OCI-LY7 (cell line): ENCODE results near the gene HSDL2. TPM values are rescaled to one million over a fixed set of nuclear protein-coding genes. Genes with fewer than 3 reads are reported as not detected.

Source experiments
- BruUV-seq: library from RNA; stranded (reverse); fragments of 400-500 nt; replicated peaks from 2 replicates; lab custom pipeline; 2021; lab: Mats Ljungman, UMichigan
- CTCF ChIA-PET: fragments of 300-600 bp; sonication (Branson Sonifier 250); formaldehyde crosslinking; loops from one replicate; lab custom pipeline; 2022; ENCODE audit warnings: antibody characterized with exemption; ENCODE audit not compliant: unreplicated experiment; lab: Charles Lee
- POLR2A ChIA-PET: fragments of 300-600 bp; sonication (Branson Sonifier 250); formaldehyde crosslinking; loops from one replicate; lab custom pipeline; 2022; ENCODE audit warnings: antibody characterized with exemption; lab: Charles Lee
- DNase-seq: peaks from one replicate; pipeline ENCODE4 v3.0.0-alpha.2; 2015; ENCODE audit warnings: low spot score
- H2AFZ ChIP-seq: fragments of 200-600 bp; sonication (generic), shearing (Covaris generic); 2 replicates; pipeline ENCODE4 v1.6.1; 2014; ENCODE audit warnings: mild to moderate bottlenecking, antibody characterized with exemption, low read length, moderate library complexity
- H3K27ac ChIP-seq: fragments of 200-600 bp; sonication (generic); 2 replicates; pipeline ENCODE4 v1.5.1; 2014; ENCODE audit warnings: mixed run types, low read depth, mild to moderate bottlenecking, moderate library complexity, low read length, inconsistent platforms; ENCODE audit not compliant: poor library complexity, severe bottlenecking
- H3K36me3 ChIP-seq: fragments of 200-600 bp; sonication (generic); 2 replicates; pipeline ENCODE4 v1.6.1; 2014; ENCODE audit warnings: mild to moderate bottlenecking, antibody characterized with exemption, low read length, moderate library complexity, mixed read lengths; ENCODE audit not compliant: insufficient read depth
- H3K4me1 ChIP-seq: fragments of 200-600 bp; sonication (generic); 2 replicates; pipeline ENCODE4 v1.5.1; 2014; ENCODE audit warnings: mild to moderate bottlenecking, low read length; ENCODE audit not compliant: insufficient read depth, poor library complexity, severe bottlenecking
- H3K4me2 ChIP-seq: fragments of 200-600 bp; sonication (generic); 2 replicates; pipeline ENCODE4 v1.6.1; 2014; ENCODE audit warnings: mild to moderate bottlenecking, low read length
- H3K4me3 ChIP-seq: fragments of 200-600 bp; sonication (generic); 2 replicates; pipeline ENCODE4 v1.5.1; 2014; ENCODE audit warnings: mild to moderate bottlenecking, low read depth, low read length; ENCODE audit not compliant: poor library complexity, severe bottlenecking
- H3K79me2 ChIP-seq: fragments of 200-600 bp; sonication (generic); 2 replicates; pipeline ENCODE4 v1.6.1; 2016; ENCODE audit warnings: low read depth, mild to moderate bottlenecking, low read length, moderate library complexity, mixed read lengths; ENCODE audit not compliant: insufficient read depth
- H3K9me2 ChIP-seq: fragments of 200-600 bp; sonication (generic); 2 replicates; pipeline ENCODE4 v1.6.1; 2016; ENCODE audit warnings: mild to moderate bottlenecking, low read length, mixed read lengths; ENCODE audit not compliant: insufficient read depth
- H3K9me3 ChIP-seq: fragments of 200-600 bp; sonication (generic); 2 replicates; pipeline ENCODE4 v1.6.1; 2014; ENCODE audit warnings: mild to moderate bottlenecking, mixed run types, low read length, mixed read lengths
- H4K20me1 ChIP-seq: fragments of 200-600 bp; sonication (generic); 2 replicates; pipeline ENCODE4 v1.6.1; 2014; ENCODE audit warnings: mild to moderate bottlenecking, antibody characterized with exemption, low read length, moderate library complexity, mixed read lengths; ENCODE audit not compliant: insufficient read depth
- CTCF ChIP-seq: fragments of 200-600 bp; sonication (generic); conservative IDR thresholded peaks from 2 replicates; pipeline ENCODE4 v1.5.1; 2014; ENCODE audit warnings: mild to moderate bottlenecking, antibody characterized with exemption, low read length, moderate library complexity, mixed read lengths
- EZH2phosphoT487 ChIP-seq: fragments of 200-600 bp; sonication (generic); IDR thresholded peaks from 2 replicates; pipeline ENCODE4 v1.6.1; 2018; ENCODE audit warnings: low read depth, borderline replicate concordance, mild to moderate bottlenecking, mixed run types, antibody characterized with exemption, low read length, moderate library complexity, mixed read lengths
- intact Hi-C: fragments of 100-400 bp; cut with micrococcal nuclease; formaldehyde crosslinking; loops from one replicate; pipeline ENCODE4 v1.10.0; 2022; ENCODE audit not compliant: unreplicated experiment
- total RNA-seq, 2 experiments: library from RNA; depleted of rRNA in 1 of 2; stranded (reverse); fragments of >200 nt in 1 of 2; shearing (Covaris generic) in 1 of 2; gene quantifications; 2 replicates each; pipeline ENCODE4 v1.2.3, GENCODE V29; 2014 to 2022

HSDL2 gene
- total RNA-seq, 2 experiments from 2014 or later = 12.7 to 16.6 TPM

DNA sequence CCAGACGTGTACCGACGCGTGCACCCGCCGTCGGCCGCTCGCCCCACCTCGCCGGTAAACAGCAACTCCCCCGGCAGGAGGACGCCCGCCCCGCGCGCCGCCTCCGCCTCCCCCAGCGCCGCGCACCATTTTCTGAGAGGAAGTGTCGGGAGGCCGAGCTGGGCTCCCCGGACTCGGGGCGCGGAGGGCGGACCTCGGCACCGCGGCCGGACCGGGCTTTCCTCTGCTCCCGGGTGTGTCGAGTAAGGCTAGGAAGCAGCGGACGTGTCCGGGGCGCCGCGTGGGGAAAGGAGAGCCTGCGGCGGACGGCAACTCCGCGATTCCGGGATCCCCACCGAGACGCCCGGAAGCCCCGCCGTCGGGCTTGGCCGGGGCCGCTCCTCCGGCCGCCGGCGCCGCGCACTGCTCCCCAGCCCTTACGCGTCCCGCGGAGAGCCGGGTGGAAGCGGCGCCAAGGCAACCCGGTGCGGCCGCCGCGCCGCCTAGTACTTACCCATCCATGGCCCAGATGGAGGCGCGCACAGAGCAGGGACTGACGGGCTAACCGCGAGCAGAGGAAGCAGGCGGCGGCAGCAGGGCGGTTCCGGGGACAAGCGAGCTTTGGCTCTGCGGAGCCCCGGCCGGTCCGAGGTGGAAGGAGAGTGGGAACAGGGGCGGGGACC is 46.8 kb upstream of the HSDL2 start, which contains the start of gene PTBP3:
TSS of gene PTBP3 (minus strand) at position 643 of the 662 bp plus-strand sequence. CDS start 35,754 bp downstream, outside the sequence.
- Histone ChIP-seq H2AFZ (peak within 1 kb of the TSS; percentile 99), H3K9me3 (no peaks in the 10 kb centered on the region), H3K36me3 (peaks cover 20% of the 10 kb centered on the region), H3K27ac (peak within 1 kb of the TSS; percentile 91), H3K4me2 (peak within 1 kb of the TSS; percentile 92), H3K4me3 (peak within 1 kb of the TSS; percentile 86), H4K20me1 (peaks cover 11% of the 10 kb centered on the region; the same call in 1 of the 2 replicates), H3K9me2 (no peaks in the 10 kb centered on the region), H3K79me2 (peaks cover 47% of the 10 kb centered on the region), H3K4me1 (peaks cover 23% of the 10 kb centered on the region)
- POLR2A ChIA-PET = interaction anchor here (0.7 to 0.8 kb wide), 2 partner anchors 19 to 36 kb away, joined by 3 to 4 read pairs; no protein-coding TSS in a partner anchor
- no TSS peak for BruUV-seq
- intact Hi-C loops = loop anchor here (1.0 to 5.0 kb wide), 5 partner anchors 154 to 851 kb away; partner anchors contain the start of genes DNAJC25, ECPAS, INIP and UGCG
- peak; percentile 85 for DNase-seq
- TF ChIP-seq EZH2phosphoT487 (no peak), CTCF (0 out of 2 replicates have a peak, but pooled peaks have one; percentile 10)
- CTCF ChIA-PET = interaction anchor here (0.5 kb wide), 1 partner anchor 125 kb away, joined by 3 read pairs; no protein-coding TSS in a partner anchor

DNA sequence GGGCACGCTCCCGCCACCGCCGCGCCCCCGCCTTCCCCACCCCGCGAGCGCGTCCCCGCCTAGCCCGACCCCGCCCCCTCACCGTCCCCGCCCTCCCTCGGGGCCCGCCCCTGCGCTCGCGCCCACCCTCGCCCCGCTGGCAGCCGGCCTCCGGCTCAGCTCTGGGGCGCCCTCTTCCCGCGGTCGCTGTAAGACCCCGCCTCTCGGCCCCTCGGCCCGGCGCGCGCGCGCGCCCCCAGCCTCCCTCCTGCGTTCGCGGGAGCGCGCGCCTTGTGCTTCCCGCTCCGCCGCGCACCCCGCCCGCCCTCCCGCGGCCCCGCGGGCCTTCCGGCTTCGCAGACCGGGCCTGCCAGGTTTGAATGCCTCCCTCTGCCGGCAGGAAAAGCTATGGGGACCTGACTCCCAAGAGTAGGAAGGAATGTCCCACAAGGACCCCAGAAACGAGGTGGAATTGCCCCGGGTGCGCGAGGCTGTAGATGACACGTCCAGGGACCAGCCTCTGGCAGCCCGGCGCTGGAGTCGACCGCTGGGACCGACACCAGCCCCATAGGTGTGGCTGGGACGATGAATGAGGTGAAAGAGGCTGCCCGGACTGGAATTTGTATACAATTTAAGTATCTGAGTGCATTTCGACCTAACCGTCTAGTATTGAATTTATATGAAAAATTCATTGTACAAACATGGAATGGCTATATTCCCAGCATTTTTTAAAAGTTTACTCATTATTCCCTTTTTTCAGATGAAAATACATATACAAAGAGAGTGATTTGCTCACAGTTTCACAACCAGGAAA is 46.1 kb upstream of the HSDL2 start:
- ChIA-PET POLR2A (interaction anchor here (0.5 to 0.8 kb wide), 2 partner anchors 15 to 20 kb away, joined by 3 to 4 read pairs; no protein-coding TSS in a partner anchor), CTCF (interaction anchor here (0.5 to 0.6 kb wide), 2 partner anchors 126 to 1239 kb away, joined by 3 to 8 read pairs; no protein-coding TSS in a partner anchor)
- TSS peak; percentile 92 for BruUV-seq
- intact Hi-C loops = loop anchor here (1.0 to 5.0 kb wide), 7 partner anchors 45 to 852 kb away; partner anchors contain the start of genes DNAJC25, ECPAS, INIP and UGCG
- Histone ChIP-seq H3K4me1 (peaks cover 23% of the 10 kb centered on the region), H3K79me2 (peaks cover 40% of the 10 kb centered on the region), H2AFZ (peak overlapping the region; percentile 99), H3K9me3 (no peaks in the 10 kb centered on the region), H3K4me3 (peak overlapping the region; percentile 86), H3K4me2 (peak overlapping the region; percentile 92), H3K27ac (peak overlapping the region; percentile 91), H3K36me3 (peaks cover 13% of the 10 kb centered on the region), H4K20me1 (peaks cover 11% of the 10 kb centered on the region; the same call in 1 of the 2 replicates), H3K9me2 (no peaks in the 10 kb centered on the region)
- TF ChIP-seq EZH2phosphoT487 (no peak), CTCF (peak; percentile 52)
- peak; percentile 98 for DNase-seq
